Measurements from ENCODE around the gene C19orf85.
A peak's percentile ranks its signal among the peaks of the same experiment; 100 is the strongest.

Gene C19orf85

GRCh38 chr19:55478364-55478763 is 13.8 kb upstream of the C19orf85 start:
- Histone ChIP-seq H3K27me3 (ENCODE audit: insufficient read depth, poor library complexity, severe bottlenecking) (no peaks in the 10 kb centered on the region), H3K4me3 (replicated peaks; ENCODE audit: insufficient read depth, low read length) (no peak overlapping the region), H3K27ac (replicated peaks) (no peak overlapping the region)
- no peak for DNase-seq (ENCODE audit: low read depth in 1 of 2, low spot score in 1 of 2)
- TF ChIP-seq GABPA (IDR thresholded peaks at IDR 0.05; ENCODE audit: low read depth) (no peak), POLR2AphosphoS5 (IDR thresholded peaks at IDR 0.05; ENCODE audit: low read depth) (no peak), REST (IDR thresholded peaks at IDR 0.05; ENCODE audit: insufficient replicate concordance, low read depth) (no peak), SPI1 (IDR thresholded peaks at IDR 0.05; ENCODE audit: borderline replicate concordance, low read depth) (no peak), CTCF (IDR thresholded peaks at IDR 0.05; ENCODE audit: insufficient read depth, low read length) (no peak)

GRCh38 chr19:55477905-55478304 is 13.4 kb upstream of the C19orf85 start:
- DNase-seq (ENCODE audit: low read depth in 1 of 2, low spot score in 1 of 2) = no peak
- TF ChIP-seq POLR2AphosphoS5 (IDR thresholded peaks at IDR 0.05; ENCODE audit: low read depth) = no peak
- no peak for TF ChIP-seq CTCF (IDR thresholded peaks at IDR 0.05; ENCODE audit: insufficient read depth, low read length)
- TF ChIP-seq REST (IDR thresholded peaks at IDR 0.05; ENCODE audit: insufficient replicate concordance, low read depth) = no peak
- no peak for TF ChIP-seq GABPA (IDR thresholded peaks at IDR 0.05; ENCODE audit: low read depth)
- TF ChIP-seq SPI1 (IDR thresholded peaks at IDR 0.05; ENCODE audit: borderline replicate concordance, low read depth) = no peak
- no peak overlapping the region; the same call in 1 of the 2 replicates for H3K27ac ChIP-seq (replicated peaks)
- no peaks in the 10 kb centered on the region for H3K27me3 ChIP-seq (ENCODE audit: insufficient read depth, poor library complexity, severe bottlenecking)
- H3K4me3 ChIP-seq (replicated peaks; ENCODE audit: insufficient read depth, low read length) = no peak overlapping the region

- TF ChIP-seq REST (IDR thresholded peaks at IDR 0.05; ENCODE audit: insufficient replicate concordance, low read depth) (no peak), POLR2AphosphoS5 (IDR thresholded peaks at IDR 0.05; ENCODE audit: low read depth) (peak; percentile 58)
- Histone ChIP-seq H3K27me3 (ENCODE audit: insufficient read depth, poor library complexity, severe bottlenecking) (no peaks in the 10 kb centered on the region), H3K4me3 (replicated peaks; ENCODE audit: insufficient read depth, low read length) (peak within 1 kb of the TSS; percentile 44), H3K27ac (replicated peaks) (peak within 1 kb of the TSS; percentile 86)
- peak; percentile 95 to 98 for DNase-seq (ENCODE audit: low read depth in 1 of 2, low spot score in 1 of 2)
Measured at GRCh38 chr19:55476100-55476775, 11.7 kb upstream of the C19orf85 start, which contains the start of gene ZNF628. TSS of gene ZNF628 (plus strand) at chr19:55476617. CDS start at chr19:55479911, 3,294 bp downstream.
